Cardiac fibroblast (primary cell): ENCODE results near the gene CTNNA1.

Source experiments
- DNase-seq, 2 donors: peaks; one replicate each; pipeline versions ENCODE4 v3.0.0 to v3.0.0-alpha.2; 2010; ENCODE audit warnings: low read depth in 2 of 2
- H3K4me3 ChIP-seq, 2 donors: replicated peaks in 1 of 2; 1 replicate in 1 of 2; 2 replicates in 1 of 2; pipeline ENCODE4 v1.5.1; 2011; ENCODE audit warnings: low read depth in 2 of 2, low read length in 2 of 2, mild to moderate bottlenecking in 2 of 2, moderate library complexity in 1 of 2
- CTCF ChIP-seq: IDR thresholded peaks from one replicate; pipeline ENCODE4 v1.5.1; 2011; ENCODE audit warnings: low read depth, mild to moderate bottlenecking, low read length, inconsistent platforms

Gene CTNNA1

DNA sequence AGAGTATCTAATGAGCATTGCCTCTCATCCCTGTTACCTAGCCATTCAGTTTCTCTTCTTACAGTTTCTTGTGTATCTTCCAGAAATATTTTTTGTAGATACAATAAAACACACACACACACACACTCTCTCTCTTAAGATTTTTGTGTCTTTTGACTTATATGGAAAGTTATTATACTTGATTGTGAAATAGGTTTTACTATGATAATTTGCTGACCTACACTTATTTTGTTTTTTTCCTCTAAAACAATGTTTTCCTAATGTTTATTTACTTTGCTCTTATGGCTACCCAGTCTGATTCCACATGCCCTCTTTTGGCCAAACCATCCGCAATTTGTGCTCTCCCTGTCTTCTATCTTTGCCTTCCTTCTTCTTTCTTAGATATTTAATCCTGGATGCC lies 96.7 kb downstream of the CTNNA1 start:
- DNase-seq, result no peak
- TF ChIP-seq CTCF, result no peak
- no peak overlapping the region for H3K4me3 ChIP-seq

DNA sequence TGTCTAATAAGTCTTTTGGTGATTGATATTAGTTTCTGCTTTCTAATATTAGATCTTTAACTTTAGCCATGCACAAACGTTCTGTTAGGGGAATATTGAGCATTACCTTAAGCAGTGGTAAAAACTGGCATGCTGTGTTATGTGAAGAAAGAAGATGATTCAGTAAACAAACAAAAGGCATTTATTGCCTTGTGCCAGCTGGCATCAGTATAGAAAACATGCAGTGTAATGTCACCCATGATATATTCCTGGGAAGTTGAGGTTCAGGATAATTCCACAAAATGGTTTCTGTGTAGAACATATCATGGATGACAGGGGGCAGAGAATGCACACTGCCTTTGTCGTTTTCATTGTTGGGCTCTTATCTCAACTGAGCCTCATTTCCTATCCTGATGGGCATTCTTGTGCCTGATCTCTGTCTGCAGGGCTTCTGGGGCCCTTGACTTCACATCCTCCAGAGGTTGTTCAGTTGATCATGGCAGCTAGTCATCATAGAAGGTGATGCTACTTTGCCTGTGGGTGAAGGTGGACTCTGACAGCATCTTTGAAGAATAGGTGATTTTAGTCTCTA lies 97.7 kb downstream of the CTNNA1 start:
- DNase-seq, result peak in 1 of 2 donors; percentile 52
- no peak overlapping the region for H3K4me3 ChIP-seq
- TF ChIP-seq CTCF, result no peak

GRCh38 chr5:138853132-138853531 lies 99.9 kb downstream of the CTNNA1 start:
- H3K4me3 ChIP-seq, result no peak overlapping the region
- no peak for TF ChIP-seq CTCF
- no peak for DNase-seq

DNA sequence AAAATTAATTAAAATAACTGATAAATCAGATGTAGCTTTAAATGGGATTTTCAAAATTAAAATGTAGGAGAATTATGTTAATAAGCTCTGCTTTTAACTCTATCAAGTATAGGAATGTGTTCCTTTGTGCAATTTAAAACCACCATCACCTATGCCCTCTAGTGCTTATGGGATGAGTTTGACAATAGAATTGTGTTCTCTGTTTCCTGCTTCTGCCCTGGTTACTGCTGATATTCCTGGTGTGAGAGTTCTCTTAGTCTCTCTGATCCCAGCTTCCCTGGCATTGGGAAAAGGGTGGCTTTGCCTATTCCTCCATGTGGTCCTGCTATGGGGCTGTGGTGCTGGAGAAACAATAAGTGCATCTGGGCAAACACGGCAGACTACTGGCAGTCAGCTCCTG lies 113.8 kb downstream of the CTNNA1 start:
- H3K4me3 ChIP-seq, result no peak overlapping the region
- DNase-seq, result no peak
- TF ChIP-seq CTCF, result no peak

- TF ChIP-seq CTCF, result no peak
- DNase-seq, result no peak
- no peak overlapping the region for H3K4me3 ChIP-seq
Observed at GRCh38 chr5:138869038-138869437, 115.8 kb downstream of the CTNNA1 start.

DNA sequence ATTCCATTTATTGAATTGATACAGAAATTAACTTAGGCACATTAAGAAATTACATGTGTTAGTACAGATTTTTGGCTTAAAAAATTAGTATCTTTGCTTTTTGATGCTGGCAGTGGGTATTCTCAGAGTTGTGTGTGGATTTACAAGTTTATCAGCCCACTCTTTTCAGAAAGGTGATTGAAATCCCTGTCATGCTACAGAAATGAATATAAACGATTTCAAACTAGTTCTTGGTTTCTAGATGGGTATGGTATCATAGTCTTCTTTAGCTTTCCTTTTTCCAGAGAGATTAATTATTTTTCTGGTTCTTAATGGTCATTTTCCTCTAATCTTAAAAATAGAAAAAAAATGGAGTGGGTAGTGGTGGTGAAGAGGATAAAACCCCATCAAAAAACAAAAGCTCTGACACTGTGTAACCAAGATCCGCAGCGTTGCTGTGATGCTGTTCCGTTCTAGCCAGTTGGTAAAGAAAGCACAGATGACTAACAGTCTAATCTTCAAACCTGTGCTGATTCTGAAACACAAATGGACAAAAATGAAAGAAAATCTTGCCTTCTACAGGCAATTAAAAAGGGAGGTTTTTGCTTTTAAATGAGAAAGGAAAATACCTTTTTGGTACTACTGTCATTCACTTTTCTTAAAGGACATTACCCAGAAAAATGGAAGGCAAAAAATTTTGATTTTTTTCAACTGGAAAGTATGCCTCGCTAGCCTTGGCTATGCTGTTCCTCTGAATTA lies 116.7 kb downstream of the CTNNA1 start:
- DNase-seq, result peak; percentile 57 to 60
- TF ChIP-seq CTCF, result no peak
- H3K4me3 ChIP-seq, result no peak overlapping the region
